Esophagus squamous epithelium (tissue), 4 donors: Measurements from ENCODE around the gene PNMA6F.

Experiments used
- POLR2A ChIP-seq, 4 donors: fragments of 450-650 bp; IDR thresholded peaks; one replicate each; pipeline ENCODE4 v1.6.1; 2017; ENCODE audit warnings: antibody characterized with exemption in 4 of 4, mild to moderate bottlenecking in 4 of 4, moderate library complexity in 3 of 4
- TF ChIP-seq, protein P1 (sequence below), 6 experiments: fragments of 450-650 bp in 4 of 6; fragments of 200-600 bp in 2 of 6; sonication (generic) in 2 of 6; IDR thresholded peaks; one replicate each; pipeline ENCODE4 v1.5.1; 2016 to 2019; ENCODE audit warnings: antibody characterized with exemption in 6 of 6, mild to moderate bottlenecking in 4 of 6, moderate library complexity in 4 of 6

GRCh38 chrX:153333266-153333665 lies 11.7 kb upstream of the PNMA6F start:
- TF ChIP-seq, protein P1, sequence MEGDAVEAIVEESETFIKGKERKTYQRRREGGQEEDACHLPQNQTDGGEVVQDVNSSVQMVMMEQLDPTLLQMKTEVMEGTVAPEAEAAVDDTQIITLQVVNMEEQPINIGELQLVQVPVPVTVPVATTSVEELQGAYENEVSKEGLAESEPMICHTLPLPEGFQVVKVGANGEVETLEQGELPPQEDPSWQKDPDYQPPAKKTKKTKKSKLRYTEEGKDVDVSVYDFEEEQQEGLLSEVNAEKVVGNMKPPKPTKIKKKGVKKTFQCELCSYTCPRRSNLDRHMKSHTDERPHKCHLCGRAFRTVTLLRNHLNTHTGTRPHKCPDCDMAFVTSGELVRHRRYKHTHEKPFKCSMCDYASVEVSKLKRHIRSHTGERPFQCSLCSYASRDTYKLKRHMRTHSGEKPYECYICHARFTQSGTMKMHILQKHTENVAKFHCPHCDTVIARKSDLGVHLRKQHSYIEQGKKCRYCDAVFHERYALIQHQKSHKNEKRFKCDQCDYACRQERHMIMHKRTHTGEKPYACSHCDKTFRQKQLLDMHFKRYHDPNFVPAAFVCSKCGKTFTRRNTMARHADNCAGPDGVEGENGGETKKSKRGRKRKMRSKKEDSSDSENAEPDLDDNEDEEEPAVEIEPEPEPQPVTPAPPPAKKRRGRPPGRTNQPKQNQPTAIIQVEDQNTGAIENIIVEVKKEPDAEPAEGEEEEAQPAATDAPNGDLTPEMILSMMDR (IDR thresholded peaks at IDR 0.05), result no peak
- TF ChIP-seq POLR2A (IDR thresholded peaks at IDR 0.05), result no peak
